HEK293T (cell line): ENCODE measurements around the gene SLC25A29.
"Not testable (repeated sequence)": the region's sequence is repeated elsewhere in the genome, so short reads cannot be mapped to it uniquely, and the experiment has no call there.

ENCODE experiments used
- CTCF ChIA-PET: fragments of 350-600 bp; formaldehyde crosslinking; extraction: SDS; loops from one replicate; lab custom pipeline; 2021; ENCODE audit warnings: antibody characterized with exemption, inconsistent platforms; lab: Yijun Ruan, JAX
- POLR2A ChIA-PET: fragments of 350-600 bp; formaldehyde crosslinking; extraction: SDS; loops from one replicate; lab custom pipeline; 2020; ENCODE audit warnings: antibody characterized with exemption, inconsistent platforms; lab: Yijun Ruan, JAX
- DNase-seq: peaks from one replicate; pipeline ENCODE4 v3.0.0; 2012; ENCODE audit warnings: mixed read lengths; ENCODE audit errors: extremely low spot score
- ARNT ChIP-seq: fragments of 450-650 bp; IDR thresholded peaks from 2 replicates; pipeline ENCODE4 v1.6.1; 2017; ENCODE audit warnings: mild to moderate bottlenecking
- BHLHE40 ChIP-seq: fragments of 450-650 bp; IDR thresholded peaks from 2 replicates; pipeline ENCODE4 v1.6.1; 2016; ENCODE audit warnings: mild to moderate bottlenecking, moderate library complexity, borderline replicate concordance
- CTBP1 ChIP-seq: fragments of 450-650 bp; IDR thresholded peaks from 2 replicates; pipeline ENCODE4 v1.6.1; 2016; ENCODE audit warnings: borderline replicate concordance
- ELF4 ChIP-seq: fragments of 450-650 bp; IDR thresholded peaks from 2 replicates; pipeline ENCODE4 v1.6.1; 2017; ENCODE audit warnings: antibody characterized with exemption
- FOXA1 ChIP-seq: fragments of 450-650 bp; IDR thresholded peaks from 2 replicates; pipeline ENCODE4 v1.6.1; 2016; ENCODE audit warnings: mild to moderate bottlenecking
- FOXK2 ChIP-seq: fragments of 450-650 bp; IDR thresholded peaks from 2 replicates; pipeline ENCODE4 v1.6.1; 2016; ENCODE audit warnings: mild to moderate bottlenecking
- FOXM1 ChIP-seq: fragments of 450-650 bp; IDR thresholded peaks from 2 replicates; pipeline ENCODE4 v1.6.1; 2017; ENCODE audit warnings: mild to moderate bottlenecking, borderline replicate concordance
- HDGF ChIP-seq: fragments of 450-650 bp; IDR thresholded peaks from 2 replicates; pipeline ENCODE4 v1.6.1; 2017; ENCODE audit warnings: antibody characterized with exemption, borderline replicate concordance
- L3MBTL2 ChIP-seq: fragments of 450-650 bp; conservative IDR thresholded peaks from 2 replicates; pipeline ENCODE4 v1.6.1; 2016; ENCODE audit warnings: mild to moderate bottlenecking
- LEF1 ChIP-seq: fragments of 450-650 bp; IDR thresholded peaks from 2 replicates; pipeline ENCODE4 v1.6.1; 2017; ENCODE audit warnings: mild to moderate bottlenecking, borderline replicate concordance
- NFRKB ChIP-seq: fragments of 450-650 bp; IDR thresholded peaks from 2 replicates; pipeline ENCODE4 v1.6.1; 2016; ENCODE audit warnings: mild to moderate bottlenecking, moderate library complexity
- PKNOX1 ChIP-seq: fragments of 450-650 bp; IDR thresholded peaks from 2 replicates; pipeline ENCODE4 v1.6.1; 2016
- SP1 ChIP-seq: fragments of 450-650 bp; IDR thresholded peaks from 2 replicates; pipeline ENCODE4 v1.6.1; 2017
- SUZ12 ChIP-seq: fragments of 450-650 bp; IDR thresholded peaks from 2 replicates; pipeline ENCODE4 v1.6.1; 2016; ENCODE audit warnings: mild to moderate bottlenecking
- TARDBP ChIP-seq: fragments of 450-650 bp; IDR thresholded peaks from 2 replicates; pipeline ENCODE4 v1.6.1; 2016
- ZNF384 ChIP-seq: fragments of 450-650 bp; IDR thresholded peaks from 2 replicates; pipeline ENCODE4 v1.6.1; 2016

The SLC25A29 gene

GRCh38 chr14:100309028-100309737 lies 2.9 kb upstream of the SLC25A29 start:
- ChIA-PET POLR2A (interaction anchor here (1.4 kb wide), 1 partner anchor 19 kb away, joined by 4 read pairs; no protein-coding TSS in a partner anchor), CTCF (no interaction called here)
- no peak for DNase-seq
- TF ChIP-seq PKNOX1 (no peak), ARNT (no peak), SUZ12 (no peak), FOXM1 (no peak), LEF1 (no peak), L3MBTL2 (no peak), NFRKB (no peak), ZNF384 (no peak), BHLHE40 (no peak), TARDBP (no peak), ELF4 (no peak), SP1 (no peak)

- CTCF ChIA-PET, DNase-seq: not testable (repeated sequence)
- POLR2A ChIA-PET, result interaction anchor here (1.4 kb wide), 1 partner anchor 18 kb away, joined by 4 read pairs; no protein-coding TSS in a partner anchor
- TF ChIP-seq L3MBTL2, result 0 out of 2 replicates have a peak, but pooled peaks have one; percentile 8
Observed at GRCh38 chr14:100308427-100308792, 2.2 kb upstream of the SLC25A29 start.

- CTCF ChIA-PET, result no interaction called here
- POLR2A ChIA-PET, result interaction anchor here (1.4 kb wide), 1 partner anchor 17 kb away, joined by 4 read pairs; no protein-coding TSS in a partner anchor
- DNase-seq, result no peak
- TF ChIP-seq CTBP1 (no peak), L3MBTL2 (peak; percentile 49; the same call in 1 of the 2 replicates), BHLHE40 (no peak), ELF4 (no peak)
Observed at GRCh38 chr14:100307766-100308426, 1.7 kb upstream of the SLC25A29 start.

GRCh38 chr14:100306998-100307765 lies 938 bp upstream of the SLC25A29 start:
- DNase-seq, result peak; percentile 20
- CTCF ChIA-PET, result interaction anchor here (0.5 kb wide), 1 partner anchor 169 kb away, joined by 3 read pairs; no protein-coding TSS in a partner anchor
- POLR2A ChIA-PET, result interaction anchor here (1.4 kb wide), 1 partner anchor 17 kb away, joined by 4 read pairs; no protein-coding TSS in a partner anchor
- no peak for TF ChIP-seq ARNT

GRCh38 chr14:100305324-100306100 lies 732 bp downstream of the SLC25A29 start:
- TF ChIP-seq SP1 (no peak), PKNOX1 (no peak), NFRKB (no peak), CTBP1 (no peak), SUZ12 (no peak), FOXA1 (no peak), BHLHE40 (no peak), HDGF (no peak), FOXM1 (no peak), ELF4 (no peak), LEF1 (no peak), ARNT (no peak), FOXK2 (no peak), L3MBTL2 (no peak), TARDBP (no peak), ZNF384 (no peak)
- DNase-seq, result peak; percentile 20
- CTCF ChIA-PET, result interaction anchor here (0.6 kb wide), 1 partner anchor 16 kb away, joined by 3 read pairs; no protein-coding TSS in a partner anchor
- POLR2A ChIA-PET, result interaction anchor here (1.0 kb wide), 1 partner anchor 69 kb away, joined by 3 read pairs; a partner anchor contains a TSS

GRCh38 chr14:100304825-100305323 lies 1.4 kb downstream of the SLC25A29 start:
- CTCF ChIA-PET, result interaction anchor here (0.6 kb wide), 1 partner anchor 15 kb away, joined by 3 read pairs; no protein-coding TSS in a partner anchor
- TF ChIP-seq FOXK2 (no peak), CTBP1 (no peak), TARDBP (no peak), PKNOX1 (no peak), FOXA1 (no peak), L3MBTL2 (no peak), BHLHE40 (no peak), FOXM1 (no peak), ARNT (no peak), HDGF (no peak), SUZ12 (no peak), SP1 (no peak), NFRKB (no peak)
- POLR2A ChIA-PET, result interaction anchor here (1.0 kb wide), 1 partner anchor 70 kb away, joined by 3 read pairs; a partner anchor contains a TSS
- no peak for DNase-seq
